Lung (tissue), 12 donors: ENCODE results near the gene RELN. TPM values are rescaled to one million over a fixed set of nuclear protein-coding genes. Genes with fewer than 3 reads are reported as not detected.

Source experiments
- ATAC-seq: fragments of 200-7000 bp; cut with Tn5 transposase; one replicate; pipeline ENCODE4 v1.9.1; 2020; ENCODE audit warnings: moderate number of reproducible peaks; ENCODE audit not compliant: insufficient read depth, low FRiP score
- DNase-seq, 3 donors: peaks; one replicate each; pipeline ENCODE4 v3.0.0-alpha.2; 2013 to 2017
- H3K27ac ChIP-seq, 2 donors: one replicate each; pipeline ENCODE4 v1.5.1; 2013; ENCODE audit warnings: mild to moderate bottlenecking in 2 of 2, moderate library complexity in 2 of 2, control low read depth in 1 of 2, inconsistent platforms in 1 of 2, low read depth in 1 of 2, low read length in 1 of 2
- H3K27me3 ChIP-seq, 3 donors: one replicate each; pipeline ENCODE4 v1.5.1; 2013; ENCODE audit warnings: low read length in 2 of 3; ENCODE audit not compliant: control insufficient read depth in 3 of 3, insufficient read depth in 3 of 3
- H3K36me3 ChIP-seq, 4 donors: one replicate each; pipeline ENCODE4 v1.5.1; 2013; ENCODE audit warnings: low read length in 4 of 4, mild to moderate bottlenecking in 1 of 4, moderate library complexity in 1 of 4; ENCODE audit not compliant: control insufficient read depth in 4 of 4, insufficient read depth in 4 of 4
- H3K4me1 ChIP-seq, 5 donors: one replicate each; pipeline ENCODE4 v1.5.1; 2013; ENCODE audit warnings: low read length in 5 of 5, mild to moderate bottlenecking in 2 of 5, moderate library complexity in 1 of 5; ENCODE audit not compliant: control insufficient read depth in 5 of 5, insufficient read depth in 5 of 5
- H3K4me3 ChIP-seq: one replicate; pipeline ENCODE4 v1.5.1; 2013; ENCODE audit warnings: mild to moderate bottlenecking, control low read depth, moderate library complexity
- H3K9ac ChIP-seq, 2 donors: one replicate each; pipeline ENCODE4 v1.5.1; 2013; ENCODE audit warnings: low read length in 2 of 2, control low read depth in 1 of 2; ENCODE audit not compliant: insufficient read depth in 1 of 2
- H3K9me3 ChIP-seq, 4 donors: one replicate each; pipeline ENCODE4 v1.5.1; 2013; ENCODE audit warnings: low read length in 3 of 4, mild to moderate bottlenecking in 1 of 4, moderate library complexity in 1 of 4; ENCODE audit not compliant: control insufficient read depth in 4 of 4, insufficient read depth in 3 of 4
- WGBS, 2 donors: extraction: QIAGEN DNeasy Blood & Tissue Kit; methylation state at CpG; one replicate each; pipeline ENCODE4 v1.1.7; 2013; 5-methylcytosine and 5-hydroxymethylcytosine counted together
- polyA plus RNA-seq, 2 donors: library from polyadenylated mRNA; stranded (reverse); fragments of 200-250 nt; gene quantifications; one replicate each; pipeline ENCODE4 v1.2.1, GENCODE V29; 2013
- total RNA-seq, 2 donors: library from RNA; depleted of rRNA in 1 of 2; stranded (reverse); fragments of >200 nt in 1 of 2; gene quantifications; one replicate each; pipeline ENCODE4 v1.2.1, GENCODE V29; 2014 to 2021
- TF ChIP-seq, protein P1 (sequence below): IDR thresholded peaks from 2 replicates; pipeline ENCODE4 v1.5.1; 2012; ENCODE audit warnings: mild to moderate bottlenecking; ENCODE audit errors: control extremely low read depth, extremely low read depth
- donor health status: control.
- donor health status: control.
- donor health status: Bipolar disorder and iron deficiency.
- donor health status: healthy.
- donor health status: DM: yes; HTN: yes; CAD: no.

Gene RELN
- total and polyA plus RNA-seq, 4 donors, result 0.24 to 7.7 (median 2.0) TPM

DNA sequence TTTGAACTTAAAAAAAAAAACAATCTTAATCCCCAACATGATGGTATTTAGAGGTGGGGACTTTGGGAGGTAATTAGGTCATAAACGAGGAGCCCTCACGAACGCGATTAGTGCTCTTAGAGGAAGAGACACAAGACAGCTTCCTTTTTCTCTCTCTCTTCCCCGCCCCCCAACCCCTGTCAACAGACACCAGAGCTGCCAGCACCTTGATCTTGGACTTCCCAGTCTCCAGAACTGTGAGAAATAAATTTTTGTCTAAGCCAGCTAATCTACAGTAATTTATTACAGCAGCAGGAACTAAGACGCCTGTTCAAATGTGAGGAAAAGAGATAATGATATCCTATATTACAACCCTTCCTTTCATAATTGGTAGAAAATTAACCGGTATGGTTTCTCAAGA lies 40.1 kb downstream of the RELN start:
- Histone ChIP-seq H3K9me3 (no peaks in the 10 kb centered on the region), H3K4me1 (no peaks in the 10 kb centered on the region), H3K9ac (no peak overlapping the region), H3K36me3 (no peaks in the 10 kb centered on the region), H3K27me3 (peaks cover 0 to 2% (median 0%) of the 10 kb centered on the region in 3 donors), H3K4me3 (no peak overlapping the region), H3K27ac (no peak overlapping the region)
- whole genome bisulfite sequencing, 2 donors, result 65 to 70% methylated on average over 7 of the region's 7 CpGs
- TF ChIP-seq, protein P1, sequence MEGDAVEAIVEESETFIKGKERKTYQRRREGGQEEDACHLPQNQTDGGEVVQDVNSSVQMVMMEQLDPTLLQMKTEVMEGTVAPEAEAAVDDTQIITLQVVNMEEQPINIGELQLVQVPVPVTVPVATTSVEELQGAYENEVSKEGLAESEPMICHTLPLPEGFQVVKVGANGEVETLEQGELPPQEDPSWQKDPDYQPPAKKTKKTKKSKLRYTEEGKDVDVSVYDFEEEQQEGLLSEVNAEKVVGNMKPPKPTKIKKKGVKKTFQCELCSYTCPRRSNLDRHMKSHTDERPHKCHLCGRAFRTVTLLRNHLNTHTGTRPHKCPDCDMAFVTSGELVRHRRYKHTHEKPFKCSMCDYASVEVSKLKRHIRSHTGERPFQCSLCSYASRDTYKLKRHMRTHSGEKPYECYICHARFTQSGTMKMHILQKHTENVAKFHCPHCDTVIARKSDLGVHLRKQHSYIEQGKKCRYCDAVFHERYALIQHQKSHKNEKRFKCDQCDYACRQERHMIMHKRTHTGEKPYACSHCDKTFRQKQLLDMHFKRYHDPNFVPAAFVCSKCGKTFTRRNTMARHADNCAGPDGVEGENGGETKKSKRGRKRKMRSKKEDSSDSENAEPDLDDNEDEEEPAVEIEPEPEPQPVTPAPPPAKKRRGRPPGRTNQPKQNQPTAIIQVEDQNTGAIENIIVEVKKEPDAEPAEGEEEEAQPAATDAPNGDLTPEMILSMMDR, result no peak
- ATAC-seq (no peak), DNase-seq (no peak)

DNA sequence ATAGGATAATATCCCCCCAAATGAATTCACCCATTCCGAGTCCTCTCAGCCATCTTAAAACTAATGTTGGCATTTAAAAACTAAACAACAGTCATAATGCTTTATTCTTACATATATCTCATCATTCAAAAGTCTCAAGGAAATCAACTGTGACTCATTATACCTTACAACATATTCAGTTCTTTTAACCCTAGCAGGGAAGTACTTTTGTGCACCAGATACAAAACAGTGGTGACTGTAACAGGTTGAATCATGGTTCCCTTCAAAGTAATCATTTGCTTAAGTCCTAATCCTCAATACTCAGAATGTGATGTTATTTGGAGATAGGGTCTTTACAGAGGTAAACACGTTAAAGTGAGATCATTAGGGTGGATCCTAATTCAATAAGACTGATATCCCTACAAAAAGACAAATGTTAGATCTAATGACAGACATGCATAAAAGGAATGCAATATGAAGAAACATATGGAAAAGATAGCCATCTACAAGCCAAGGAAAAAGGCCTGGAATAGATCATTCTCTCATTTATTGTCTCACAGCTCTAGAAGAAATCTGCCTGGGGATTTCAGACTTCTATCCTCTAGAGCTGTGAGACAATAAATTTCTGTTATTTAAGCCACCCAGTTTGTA lies 42.3 kb downstream of the RELN start:
- no peak overlapping the region for H3K9ac ChIP-seq
- 72 to 90% methylated on average over 2 of the region's 2 CpGs for WGBS, 2 donors
- DNase-seq (no peak), ATAC-seq (no peak)
- no peak overlapping the region for H3K27ac ChIP-seq
- no peaks in the 10 kb centered on the region for H3K36me3 ChIP-seq
- H3K27me3 ChIP-seq, result no peaks in the 10 kb centered on the region
- H3K9me3 ChIP-seq, result no peaks in the 10 kb centered on the region
- H3K4me1 ChIP-seq, result no peaks in the 10 kb centered on the region
- TF ChIP-seq, protein P1, result no peak
- H3K4me3 ChIP-seq, result no peak overlapping the region

DNA sequence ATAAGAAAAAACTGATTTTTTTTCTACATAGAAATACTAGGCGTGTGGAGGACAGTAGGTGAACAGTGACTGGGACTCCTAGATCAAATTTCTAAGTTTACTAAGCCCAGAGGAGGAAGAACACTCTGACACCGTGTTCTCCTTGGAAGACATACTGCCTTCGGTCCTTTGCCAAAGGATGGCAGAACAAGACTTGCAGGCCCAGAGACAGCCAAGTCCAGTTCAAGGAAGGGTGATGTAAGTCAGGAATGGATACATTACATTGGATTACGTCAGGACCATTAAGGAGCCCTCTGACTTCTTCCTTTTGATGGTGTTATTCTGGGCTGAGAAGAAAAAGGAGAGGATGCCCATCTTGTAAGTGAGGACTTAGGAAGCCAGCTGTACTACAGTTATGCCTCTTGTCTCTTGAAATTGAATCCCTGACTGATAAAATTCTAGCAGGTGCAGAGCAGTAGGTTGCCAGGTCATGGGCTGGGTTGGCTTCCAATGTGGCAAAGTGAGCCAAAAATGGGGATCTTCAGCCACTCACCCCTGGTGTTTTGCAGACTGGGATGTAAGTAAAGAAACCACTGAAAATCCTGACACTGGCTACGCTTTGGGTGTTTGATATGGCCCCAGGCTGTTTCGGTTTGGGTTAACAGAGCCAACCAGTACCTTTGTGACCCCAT lies 45.1 kb downstream of the RELN start:
- Histone ChIP-seq H3K9ac (no peak overlapping the region), H3K4me3 (no peak overlapping the region), H3K27me3 (no peaks in the 10 kb centered on the region), H3K27ac (no peak overlapping the region), H3K9me3 (no peaks in the 10 kb centered on the region), H3K4me1 (no peaks in the 10 kb centered on the region), H3K36me3 (no peaks in the 10 kb centered on the region)
- DNase-seq, result no peak
- WGBS, 2 donors, result 90% methylated on average over 6 of the region's 6 CpGs
- TF ChIP-seq, protein P1, result no peak
- ATAC-seq, result no peak

DNA sequence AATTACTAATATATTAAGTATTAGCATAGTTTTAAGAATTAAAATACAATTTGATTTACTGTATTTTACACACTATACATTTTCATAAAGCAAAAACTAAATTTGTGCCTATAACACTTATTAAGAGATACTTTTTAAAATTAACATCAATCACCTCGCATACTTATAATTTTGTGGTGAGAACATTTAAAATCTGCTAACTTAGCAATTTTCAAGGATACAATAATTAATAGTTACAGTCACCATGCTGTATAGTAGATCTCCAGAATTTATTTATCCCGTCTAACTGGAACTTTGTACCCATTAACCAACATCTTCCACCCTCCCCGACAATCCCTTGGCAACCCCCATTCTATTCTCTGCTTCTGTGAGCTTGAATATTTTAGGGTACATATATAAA lies 47.5 kb downstream of the RELN start:
- Histone ChIP-seq H3K27ac (no peak overlapping the region), H3K27me3 (no peaks in the 10 kb centered on the region), H3K9ac (no peak overlapping the region), H3K4me1 (no peaks in the 10 kb centered on the region), H3K9me3 (no peaks in the 10 kb centered on the region), H3K4me3 (no peak overlapping the region), H3K36me3 (no peaks in the 10 kb centered on the region)
- 92 to 94% methylated on average over 3 of the region's 3 CpGs for WGBS, 2 donors
- ATAC-seq (no peak), DNase-seq (no peak)
- TF ChIP-seq, protein P1, result no peak
